H9 (cell line): Measurements from ENCODE around the gene NR0B2. TPM values are rescaled to one million over a fixed set of nuclear protein-coding genes. Genes with fewer than 3 reads are reported as not detected.

Experiments
- DNase-seq: peaks from one replicate; pipeline ENCODE4 v3.0.0-alpha.2; 2017
- H2AFZ ChIP-seq: one replicate; pipeline ENCODE4 v1.6.1; 2013; ENCODE audit warnings: mild to moderate bottlenecking, low read length, control low read depth, moderate library complexity
- H2AK5ac ChIP-seq: 2 replicates; pipeline ENCODE4 v1.6.1; 2013; ENCODE audit warnings: low read length, control low read depth, mixed read lengths; ENCODE audit not compliant: insufficient read length
- H2BK120ac ChIP-seq: one replicate; pipeline ENCODE4 v1.6.1; 2013; ENCODE audit warnings: low read depth, mild to moderate bottlenecking, low read length, control low read depth, inconsistent platforms; ENCODE audit not compliant: poor library complexity, severe bottlenecking
- H2BK12ac ChIP-seq: 2 replicates; pipeline ENCODE4 v1.6.1; 2013; ENCODE audit warnings: low read length, control low read depth, mixed read lengths, low read depth; ENCODE audit not compliant: insufficient read length
- H2BK15ac ChIP-seq: 2 replicates; pipeline ENCODE4 v1.6.1; 2013; ENCODE audit warnings: low read depth, low read length, control low read depth
- H2BK20ac ChIP-seq: one replicate; pipeline ENCODE4 v1.6.1; 2013; ENCODE audit warnings: low read depth, mild to moderate bottlenecking, low read length, control low read depth, inconsistent platforms; ENCODE audit not compliant: poor library complexity, severe bottlenecking
- H2BK5ac ChIP-seq: 2 replicates; pipeline ENCODE4 v1.6.1; 2013; ENCODE audit warnings: low read length, control low read depth, mixed read lengths; ENCODE audit not compliant: insufficient read length
- H3K14ac ChIP-seq: 2 replicates; pipeline ENCODE4 v1.6.1; 2013; ENCODE audit warnings: low read length, control low read depth; ENCODE audit not compliant: insufficient read depth
- H3K18ac ChIP-seq: 2 replicates; pipeline ENCODE4 v1.6.1; 2013; ENCODE audit warnings: low read depth, mild to moderate bottlenecking, mixed read lengths, low read length, control low read depth; ENCODE audit not compliant: insufficient read length
- H3K23ac ChIP-seq: 2 replicates; pipeline ENCODE4 v1.6.1; 2013; ENCODE audit warnings: low read length, control low read depth, mixed read lengths, low read depth; ENCODE audit not compliant: insufficient read length
- H3K23me2 ChIP-seq: 2 replicates; pipeline ENCODE4 v1.6.1; 2013; ENCODE audit warnings: low read depth, mild to moderate bottlenecking, mixed read lengths, low read length, control low read depth; ENCODE audit not compliant: insufficient read length, poor library complexity, severe bottlenecking
- H3K27ac ChIP-seq: 2 replicates; pipeline ENCODE4 v1.5.1; 2013; ENCODE audit warnings: low read length, control low read depth, mixed read lengths, low read depth; ENCODE audit not compliant: insufficient read length
- H3K27me3 ChIP-seq: 2 replicates; pipeline ENCODE4 v1.6.1; 2013; ENCODE audit warnings: low read length, control low read depth, inconsistent platforms; ENCODE audit not compliant: insufficient read depth
- H3K4ac ChIP-seq: 2 replicates; pipeline ENCODE4 v1.6.1; 2013; ENCODE audit warnings: low read depth, mild to moderate bottlenecking, control low read depth, inconsistent platforms, low read length, moderate library complexity
- H3K4me1 ChIP-seq: 2 replicates; pipeline ENCODE4 v1.6.1; 2013; ENCODE audit warnings: low read length, control low read depth, inconsistent platforms; ENCODE audit not compliant: insufficient read depth
- H3K4me2 ChIP-seq: 2 replicates; pipeline ENCODE4 v1.6.1; 2013; ENCODE audit warnings: low read length, control low read depth, mixed read lengths; ENCODE audit not compliant: insufficient read length, insufficient read depth
- H3K56ac ChIP-seq: 2 replicates; pipeline ENCODE4 v1.6.1; 2013; ENCODE audit warnings: low read depth, mild to moderate bottlenecking, mixed read lengths, low read length, control low read depth; ENCODE audit not compliant: insufficient read length
- H3K79me1 ChIP-seq: 2 replicates; pipeline ENCODE4 v1.6.1; 2013; ENCODE audit warnings: low read depth, mild to moderate bottlenecking, moderate library complexity, low read length, control low read depth, inconsistent platforms; ENCODE audit not compliant: insufficient read depth, poor library complexity, severe bottlenecking
- H3K79me2 ChIP-seq: 2 replicates; pipeline ENCODE4 v1.6.1; 2013; ENCODE audit warnings: low read length, control low read depth, inconsistent platforms; ENCODE audit not compliant: insufficient read depth
- H3K9ac ChIP-seq: 2 replicates; pipeline ENCODE4 v1.6.1; 2013; ENCODE audit warnings: low read length, control low read depth, mixed read lengths; ENCODE audit not compliant: insufficient read length; ENCODE audit errors: extremely low read depth
- H3K9me3 ChIP-seq: one replicate; pipeline ENCODE4 v1.6.1; 2013; ENCODE audit warnings: low read depth, low read length, inconsistent platforms; ENCODE audit not compliant: control insufficient read depth
- H3T11ph ChIP-seq: one replicate; pipeline ENCODE4 v1.6.1; 2013; ENCODE audit warnings: mild to moderate bottlenecking, low read length, control low read depth, inconsistent platforms
- H4K20me1 ChIP-seq: one replicate; pipeline ENCODE4 v1.6.1; 2013; ENCODE audit not compliant: control insufficient read depth, insufficient read length, insufficient read depth
- H4K5ac ChIP-seq: 2 replicates; pipeline ENCODE4 v1.6.1; 2013; ENCODE audit warnings: low read depth, mild to moderate bottlenecking, mixed read lengths, low read length, control low read depth; ENCODE audit not compliant: insufficient read length
- H4K8ac ChIP-seq: replicated peaks from 2 replicates; pipeline ENCODE4 v1.6.1; 2013; ENCODE audit warnings: low read length, control low read depth, mixed read lengths, low read depth; ENCODE audit not compliant: insufficient read length
- H4K91ac ChIP-seq: 2 replicates; pipeline ENCODE4 v1.6.1; 2013; ENCODE audit warnings: low read depth, mild to moderate bottlenecking, moderate library complexity, mixed read lengths, low read length, control low read depth; ENCODE audit not compliant: insufficient read length
- H3K27ac Mint-ChIP-seq, 3 experiments: 2 replicates in 2 of 3; 3 replicates in 1 of 3; pipeline ENCODE4 v1.8.0; 2020 to 2021; ENCODE audit warnings: mixed read lengths in 3 of 3, mild to moderate bottlenecking in 1 of 3, moderate library complexity in 1 of 3
- H3K27me3 Mint-ChIP-seq: 2 replicates; pipeline ENCODE4 v1.8.0; 2021; ENCODE audit warnings: low read depth, mild to moderate bottlenecking, moderate library complexity, mixed read lengths
- H3K36me3 Mint-ChIP-seq, 3 experiments: 2 replicates in 2 of 3; 3 replicates in 1 of 3; pipeline ENCODE4 v1.8.0; 2020 to 2021; ENCODE audit warnings: low read depth in 3 of 3, mixed read lengths in 3 of 3; ENCODE audit not compliant: insufficient read depth in 1 of 3
- H3K4me1 Mint-ChIP-seq, 2 experiments: 2 replicates each; pipeline ENCODE4 v1.8.0; 2020; ENCODE audit warnings: mixed read lengths in 2 of 2
- H3K4me3 Mint-ChIP-seq, 2 experiments: 2 replicates in 1 of 2; 3 replicates in 1 of 2; pipeline ENCODE4 v1.8.0; 2020 to 2021; ENCODE audit warnings: mild to moderate bottlenecking in 2 of 2, mixed read lengths in 2 of 2, moderate library complexity in 1 of 2
- H3K9me3 Mint-ChIP-seq, 2 experiments: 2 replicates in 1 of 2; 3 replicates in 1 of 2; pipeline ENCODE4 v1.8.0; 2020; ENCODE audit warnings: mild to moderate bottlenecking in 2 of 2, mixed read lengths in 2 of 2, moderate library complexity in 1 of 2
- WGBS: extraction: QIAGEN DNeasy Blood & Tissue Kit; methylation state at CpG from one replicate; pipeline ENCODE4 v1.1.7; 2013; ENCODE audit warnings: missing lambda C conversion rate, low lambda C conversion rate, mixed read lengths; ENCODE audit not compliant: insufficient read length; ENCODE audit errors: extremely low coverage; 5-methylcytosine and 5-hydroxymethylcytosine counted together
- total RNA-seq: library from RNA; stranded (reverse); gene quantifications from 2 replicates; pipeline ENCODE4 v1.2.1, GENCODE V29; 2021
- TF ChIP-seq, protein P1 (sequence below): fragments of 200-600 bp; sonication (generic); conservative IDR thresholded peaks from 3 replicates; pipeline ENCODE4 v1.8.0; 2021; ENCODE audit warnings: antibody characterized with exemption, mild to moderate bottlenecking

Gene NR0B2
- total RNA-seq, 1 experiment from 2014 or later: not detected

DNA sequence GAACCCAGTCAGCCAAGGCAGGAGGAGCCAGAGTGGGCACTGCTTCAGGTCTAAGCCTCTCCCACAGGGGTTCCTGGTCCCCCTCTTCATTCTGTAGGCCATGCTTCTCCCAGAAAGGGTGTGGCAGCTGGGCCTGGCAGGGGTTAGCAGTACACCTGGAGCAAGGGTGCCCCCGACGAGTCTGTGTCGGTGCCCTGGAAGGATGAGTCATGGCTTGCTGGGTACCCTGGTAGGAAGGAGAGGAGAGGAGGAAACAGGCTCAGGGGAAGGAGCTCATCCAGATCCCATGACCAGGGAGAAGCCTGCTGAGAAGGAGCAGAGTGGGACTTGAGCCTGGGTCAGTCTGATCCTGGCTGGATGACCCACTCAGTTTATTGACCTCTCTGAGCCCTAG, 36.1 kb upstream of the NR0B2 start:
- H2BK12ac ChIP-seq: no peak overlapping the region
- no peak overlapping the region for H3K9ac ChIP-seq
- no peak overlapping the region for H4K8ac ChIP-seq
- H2AFZ ChIP-seq: no peak overlapping the region
- no peaks in the 10 kb centered on the region for H3K4me1 Mint-ChIP-seq
- TF ChIP-seq, protein P1, sequence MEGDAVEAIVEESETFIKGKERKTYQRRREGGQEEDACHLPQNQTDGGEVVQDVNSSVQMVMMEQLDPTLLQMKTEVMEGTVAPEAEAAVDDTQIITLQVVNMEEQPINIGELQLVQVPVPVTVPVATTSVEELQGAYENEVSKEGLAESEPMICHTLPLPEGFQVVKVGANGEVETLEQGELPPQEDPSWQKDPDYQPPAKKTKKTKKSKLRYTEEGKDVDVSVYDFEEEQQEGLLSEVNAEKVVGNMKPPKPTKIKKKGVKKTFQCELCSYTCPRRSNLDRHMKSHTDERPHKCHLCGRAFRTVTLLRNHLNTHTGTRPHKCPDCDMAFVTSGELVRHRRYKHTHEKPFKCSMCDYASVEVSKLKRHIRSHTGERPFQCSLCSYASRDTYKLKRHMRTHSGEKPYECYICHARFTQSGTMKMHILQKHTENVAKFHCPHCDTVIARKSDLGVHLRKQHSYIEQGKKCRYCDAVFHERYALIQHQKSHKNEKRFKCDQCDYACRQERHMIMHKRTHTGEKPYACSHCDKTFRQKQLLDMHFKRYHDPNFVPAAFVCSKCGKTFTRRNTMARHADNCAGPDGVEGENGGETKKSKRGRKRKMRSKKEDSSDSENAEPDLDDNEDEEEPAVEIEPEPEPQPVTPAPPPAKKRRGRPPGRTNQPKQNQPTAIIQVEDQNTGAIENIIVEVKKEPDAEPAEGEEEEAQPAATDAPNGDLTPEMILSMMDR: no peak
- H3K4me2 ChIP-seq: no peak overlapping the region
- no peaks in the 10 kb centered on the region for H3K9me3 ChIP-seq
- no peak overlapping the region for H2BK20ac ChIP-seq
- no peaks in the 10 kb centered on the region for H4K20me1 ChIP-seq
- no peak overlapping the region for H3K23ac ChIP-seq
- no peaks in the 10 kb centered on the region for H3K23me2 ChIP-seq
- no peaks in the 10 kb centered on the region for H3K9me3 Mint-ChIP-seq
- H2BK5ac ChIP-seq: no peak overlapping the region
- peaks cover 24 to 60% (median 60%) of the 10 kb centered on the region in 3 experiments; a peak in 6 of 7 replicates for H3K36me3 Mint-ChIP-seq
- H3K4me1 ChIP-seq: no peaks in the 10 kb centered on the region
- no peak overlapping the region for H3K27ac ChIP-seq
- no peak overlapping the region for H3K4me3 Mint-ChIP-seq
- no peaks in the 10 kb centered on the region for H3K27me3 ChIP-seq
- H2BK120ac ChIP-seq: no peak overlapping the region
- H3K27me3 Mint-ChIP-seq: no peaks in the 10 kb centered on the region
- H3K4ac ChIP-seq: no peak overlapping the region
- no peak overlapping the region for H2BK15ac ChIP-seq
- no peak overlapping the region for H3K18ac ChIP-seq
- H4K5ac ChIP-seq: no peak overlapping the region
- H3K56ac ChIP-seq: no peak overlapping the region
- no peak overlapping the region for H3K14ac ChIP-seq
- no peaks in the 10 kb centered on the region for H3K79me2 ChIP-seq
- DNase-seq: no peak
- H4K91ac ChIP-seq: no peak overlapping the region
- no peak overlapping the region for H2AK5ac ChIP-seq
- no peaks in the 10 kb centered on the region for H3K79me1 ChIP-seq
- H3K27ac Mint-ChIP-seq: peak overlapping the region in 1 of 3 experiments; percentile 43; a peak in 1 of 7 replicates
- no CpG with 5 or more reads among the region's 3 CpGs for WGBS
- no peak overlapping the region for H3T11ph ChIP-seq
